Esophagus (tissue), 2 donors: ENCODE measurements around the gene TRDMT1. TPM values are rescaled to one million over a fixed set of nuclear protein-coding genes. Genes with fewer than 3 reads are reported as not detected.

Experiments used
- H3K27ac ChIP-seq, 2 donors: one replicate each; pipeline ENCODE4 v1.5.1; 2013; ENCODE audit warnings: low read depth in 2 of 2, mild to moderate bottlenecking in 2 of 2, inconsistent platforms in 1 of 2, low read length in 1 of 2, moderate library complexity in 1 of 2
- H3K27me3 ChIP-seq, 2 donors: one replicate each; pipeline ENCODE4 v1.6.1; 2013; ENCODE audit warnings: low read length in 2 of 2, control low read depth in 1 of 2, mild to moderate bottlenecking in 1 of 2; ENCODE audit not compliant: insufficient read depth in 2 of 2, control insufficient read depth in 1 of 2
- H3K36me3 ChIP-seq, 2 donors: one replicate each; pipeline ENCODE4 v1.6.1; 2013; ENCODE audit warnings: low read length in 1 of 2; ENCODE audit not compliant: control insufficient read depth in 2 of 2, insufficient read depth in 2 of 2
- H3K4me1 ChIP-seq, 2 donors: one replicate each; pipeline ENCODE4 v1.6.1; 2013; ENCODE audit warnings: low read length in 1 of 2; ENCODE audit not compliant: control insufficient read depth in 2 of 2, insufficient read depth in 2 of 2
- H3K4me3 ChIP-seq, 2 donors: one replicate each; pipeline ENCODE4 v1.5.1; 2013; ENCODE audit warnings: low read length in 2 of 2, mild to moderate bottlenecking in 2 of 2, low read depth in 1 of 2, moderate library complexity in 1 of 2
- H3K9me3 ChIP-seq, 2 donors: one replicate each; pipeline ENCODE4 v1.6.1; 2013; ENCODE audit warnings: mild to moderate bottlenecking in 2 of 2, low read depth in 1 of 2, low read length in 1 of 2, moderate library complexity in 1 of 2; ENCODE audit not compliant: control insufficient read depth in 2 of 2, insufficient read depth in 1 of 2
- WGBS, 2 donors: extraction: QIAGEN DNeasy Blood & Tissue Kit; methylation state at CpG; one replicate each; pipeline ENCODE4 v1.1.7; 2013; 5-methylcytosine and 5-hydroxymethylcytosine counted together
- polyA plus RNA-seq, 2 donors: library from polyadenylated mRNA; stranded (reverse); fragments of 200-250 nt; gene quantifications; one replicate each; pipeline ENCODE4 v1.2.3, GENCODE V29; 2013
- donor health status: healthy with polysubstance abuse.
- donor health status: Bipolar disorder and iron deficiency.

Gene TRDMT1
- polyA plus RNA-seq, 2 donors: 0.81 to 1.2 TPM

DNA sequence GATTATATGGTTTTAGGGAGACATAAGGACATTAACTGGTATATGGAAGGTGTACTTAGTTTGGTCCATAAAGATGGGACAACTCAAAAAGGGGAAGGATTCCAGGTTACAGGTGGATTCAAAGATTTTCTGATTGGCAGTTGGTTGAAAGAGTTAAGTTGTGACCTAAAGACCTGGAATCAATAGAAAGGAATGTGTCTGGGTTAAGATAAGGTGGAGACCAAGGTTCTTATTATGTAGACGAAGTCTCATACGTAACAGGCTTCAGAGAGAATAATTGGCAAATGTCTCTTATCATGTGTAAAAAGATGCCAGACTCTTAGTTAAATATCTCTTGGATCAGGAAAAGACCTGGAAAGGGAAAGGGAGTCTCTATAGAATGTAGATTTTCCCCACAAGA lies 1.0 kb upstream of the TRDMT1 start:
- H3K9me3 ChIP-seq: no peaks in the 10 kb centered on the region
- H3K4me3 ChIP-seq: no peak overlapping the region
- 91 to 97% methylated on average over 2 of the region's 2 CpGs for WGBS, 2 donors
- no peaks in the 10 kb centered on the region for H3K4me1 ChIP-seq
- no peaks in the 10 kb centered on the region for H3K27me3 ChIP-seq
- H3K27ac ChIP-seq: no peak overlapping the region
- no peaks in the 10 kb centered on the region for H3K36me3 ChIP-seq

DNA sequence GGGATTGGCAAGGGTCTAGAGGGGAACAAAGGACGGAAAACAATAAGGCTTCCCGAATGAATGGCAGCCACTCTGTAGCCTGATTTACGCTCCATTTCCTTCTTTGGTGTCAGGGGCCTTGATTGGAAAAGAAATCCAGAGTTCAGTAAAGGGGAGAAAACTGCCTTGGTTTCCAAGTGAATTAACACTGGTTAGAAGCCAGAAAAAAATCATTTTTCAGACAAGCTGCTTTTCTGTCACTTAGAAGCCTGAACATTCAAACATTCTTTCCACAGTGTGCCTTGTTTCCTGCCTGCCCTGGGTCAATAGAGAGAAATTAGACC lies 283 bp upstream of the TRDMT1 start:
- Histone ChIP-seq H3K27ac (peak overlapping the region; percentile 89 to 93), H3K4me1 (no peaks in the 10 kb centered on the region), H3K27me3 (no peaks in the 10 kb centered on the region), H3K4me3 (peak overlapping the region; percentile 76 to 92), H3K9me3 (no peaks in the 10 kb centered on the region), H3K36me3 (no peaks in the 10 kb centered on the region)
- 14% methylated on average over 3 of the region's 3 CpGs for WGBS, 2 donors

DNA sequence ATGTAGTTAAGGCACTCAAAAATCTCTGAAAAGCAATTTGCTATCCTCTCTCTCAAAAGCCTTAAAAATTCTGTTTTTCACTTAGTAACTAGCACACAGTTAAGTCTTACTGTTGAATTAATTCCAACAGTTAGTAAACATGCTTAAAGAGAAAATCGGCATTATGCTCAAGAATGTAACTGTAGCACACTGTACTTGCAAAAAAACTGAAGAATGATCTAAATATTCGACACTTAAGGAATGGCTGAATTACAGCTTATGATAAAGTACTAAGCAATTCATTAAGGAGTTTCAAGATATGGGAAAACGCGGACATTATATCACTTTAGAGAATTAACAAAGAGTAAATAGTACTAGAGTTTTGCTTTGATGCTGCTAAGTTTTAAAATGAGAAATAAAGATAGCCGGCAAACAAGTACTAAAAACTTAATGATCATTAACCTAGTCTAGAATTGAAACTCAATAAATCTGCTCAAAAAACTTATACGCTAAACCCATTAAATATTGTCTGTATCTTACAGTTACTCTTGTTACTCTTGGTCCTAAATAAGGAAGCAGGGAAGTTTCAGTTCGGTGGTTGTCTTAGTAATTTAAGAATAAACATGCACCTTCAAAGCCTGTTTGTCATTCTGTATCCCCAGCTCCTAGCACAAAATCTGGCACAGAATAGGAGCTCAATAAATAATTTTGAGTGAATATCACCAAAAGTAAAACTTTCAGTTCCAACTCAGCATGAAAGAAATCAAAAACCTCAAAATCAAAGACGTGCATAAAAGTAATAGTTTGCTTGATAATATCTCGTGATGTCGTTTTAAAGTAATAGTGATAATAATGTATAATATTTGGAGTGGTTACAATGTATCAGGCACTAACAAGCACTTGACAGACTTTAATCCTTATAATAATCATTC lies 1.2 kb downstream of the TRDMT1 start:
- 19 to 23% methylated on average over 10 of the region's 10 CpGs for WGBS, 2 donors
- Histone ChIP-seq H3K36me3 (no peaks in the 10 kb centered on the region), H3K27ac (peak overlapping the region; percentile 89 to 93), H3K27me3 (no peaks in the 10 kb centered on the region), H3K9me3 (no peaks in the 10 kb centered on the region), H3K4me1 (no peaks in the 10 kb centered on the region), H3K4me3 (peak overlapping the region; percentile 76 to 92)

DNA sequence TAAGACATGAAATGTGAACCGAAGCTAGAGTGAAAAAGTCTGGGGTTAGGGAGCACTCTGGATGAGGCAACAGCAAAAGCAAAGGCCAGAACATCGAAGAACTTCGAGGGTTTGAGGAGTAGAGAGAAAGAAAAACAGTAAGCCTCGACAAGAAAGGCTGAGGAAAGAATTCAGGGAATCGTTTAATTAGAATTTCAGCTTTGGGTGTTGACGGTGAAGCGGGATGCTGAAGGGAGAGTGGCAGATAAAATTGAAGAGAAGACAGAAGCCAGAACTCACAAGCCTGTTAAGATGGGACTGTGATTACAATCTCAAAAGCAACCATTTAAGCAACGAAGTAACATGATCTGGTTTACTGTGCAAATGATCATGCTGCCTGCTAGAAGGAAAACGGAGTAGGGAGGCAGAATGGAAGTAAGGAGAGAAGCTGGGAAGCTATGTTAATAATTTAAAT lies 2.1 kb downstream of the TRDMT1 start:
- 55 to 56% methylated on average over 9 of the region's 9 CpGs for WGBS, 2 donors
- Histone ChIP-seq H3K4me1 (no peaks in the 10 kb centered on the region), H3K27me3 (no peaks in the 10 kb centered on the region), H3K9me3 (no peaks in the 10 kb centered on the region), H3K36me3 (no peaks in the 10 kb centered on the region), H3K27ac (peak overlapping the region in 1 of 2 donors; percentile 58), H3K4me3 (no peak overlapping the region)

DNA sequence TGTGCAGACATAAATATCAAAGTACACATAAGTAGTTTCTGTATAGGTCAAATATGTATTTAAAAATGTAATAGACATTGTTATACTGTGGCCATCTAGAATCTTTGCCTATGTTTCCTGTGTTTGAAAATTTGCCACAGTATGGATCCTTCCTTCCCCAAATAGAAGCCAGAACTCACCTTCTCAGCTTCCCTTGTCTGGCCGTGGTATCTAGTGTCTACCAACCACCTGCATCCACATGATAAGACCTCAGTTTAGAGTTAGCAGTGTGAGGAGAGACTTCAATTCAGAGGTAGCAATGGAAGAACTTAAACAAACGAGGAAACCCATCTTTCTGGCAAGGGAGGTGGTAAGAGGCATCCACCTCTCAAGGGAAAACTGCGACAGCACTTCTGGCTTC lies 4.9 kb downstream of the TRDMT1 start:
- Histone ChIP-seq H3K4me3 (no peak overlapping the region), H3K27ac (no peak overlapping the region), H3K4me1 (no peaks in the 10 kb centered on the region), H3K27me3 (no peaks in the 10 kb centered on the region), H3K36me3 (no peaks in the 10 kb centered on the region), H3K9me3 (no peaks in the 10 kb centered on the region)
- 72 to 74% methylated on average over 3 of the region's 3 CpGs for WGBS, 2 donors

DNA sequence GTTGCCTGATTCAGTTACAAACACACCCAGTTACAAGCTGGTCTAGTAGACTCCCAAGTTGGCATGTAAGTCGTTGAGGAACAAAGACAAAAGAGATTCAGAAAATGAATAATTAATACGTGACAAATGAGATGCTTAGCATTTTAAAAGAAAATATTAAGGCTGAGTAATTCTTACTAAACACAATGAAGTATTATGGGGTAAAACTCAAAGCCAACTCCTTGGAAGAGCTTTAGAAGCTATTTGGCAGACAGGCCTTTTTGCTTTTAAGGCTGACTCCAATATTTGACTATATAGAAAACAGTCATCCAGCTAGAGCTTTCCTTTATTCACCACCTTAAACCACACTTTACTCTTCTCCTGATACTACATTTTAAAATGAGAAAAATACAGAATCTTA lies 5.4 kb downstream of the TRDMT1 start:
- no peak overlapping the region for H3K27ac ChIP-seq
- H3K36me3 ChIP-seq: no peaks in the 10 kb centered on the region
- no peak overlapping the region for H3K4me3 ChIP-seq
- no peaks in the 10 kb centered on the region for H3K9me3 ChIP-seq
- no peaks in the 10 kb centered on the region for H3K4me1 ChIP-seq
- H3K27me3 ChIP-seq: no peaks in the 10 kb centered on the region
- 30 to 43% methylated on average over 2 of the region's 2 CpGs for WGBS, 2 donors

DNA sequence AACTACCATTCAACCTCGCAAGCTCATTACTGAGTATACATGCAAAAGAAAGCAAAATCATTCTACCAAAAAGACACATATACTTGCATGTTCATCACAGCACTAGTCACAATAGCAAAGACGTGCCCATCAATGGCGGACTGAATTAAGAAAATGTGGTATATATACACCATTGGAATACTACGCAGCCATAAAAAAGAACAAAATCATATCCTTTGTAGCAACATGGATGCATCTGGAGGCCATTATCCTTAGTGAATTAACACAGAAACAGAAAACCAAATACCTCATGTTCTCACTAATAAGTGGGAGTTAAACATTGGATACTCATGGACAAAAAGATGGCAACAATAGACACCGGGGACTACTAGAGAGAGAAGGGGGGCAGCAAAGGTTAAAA lies 6.4 kb downstream of the TRDMT1 start:
- Histone ChIP-seq H3K36me3 (no peaks in the 10 kb centered on the region), H3K27ac (no peak overlapping the region), H3K4me1 (no peaks in the 10 kb centered on the region), H3K27me3 (no peaks in the 10 kb centered on the region), H3K4me3 (no peak overlapping the region), H3K9me3 (no peaks in the 10 kb centered on the region)
- 78 to 82% methylated on average over 5 of the region's 5 CpGs for WGBS, 2 donors

DNA sequence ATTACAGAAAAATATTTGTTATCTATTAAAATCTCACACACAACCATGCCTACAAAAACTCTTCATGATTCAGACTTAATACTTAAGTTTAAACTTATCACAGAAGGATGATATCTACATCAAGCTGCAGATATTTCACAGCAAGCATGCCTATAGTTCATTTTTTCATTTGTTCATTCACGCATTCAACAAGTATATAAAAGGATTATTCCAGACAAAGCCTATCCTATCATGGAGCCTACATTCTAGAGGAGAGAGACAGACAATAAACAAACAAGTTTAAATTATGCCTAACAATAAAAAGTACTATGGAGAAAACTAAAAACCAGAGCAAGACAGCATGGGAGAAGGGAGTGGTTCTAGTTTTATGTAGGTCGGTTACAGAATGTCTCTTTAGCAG lies 10.9 kb downstream of the TRDMT1 start:
- H3K27ac ChIP-seq: no peak overlapping the region
- no peaks in the 10 kb centered on the region for H3K27me3 ChIP-seq
- H3K9me3 ChIP-seq: no peaks in the 10 kb centered on the region
- no peak overlapping the region for H3K4me3 ChIP-seq
- no peaks in the 10 kb centered on the region for H3K36me3 ChIP-seq
- WGBS, 2 donors: 89% methylated on average over 2 of the region's 2 CpGs
- no peaks in the 10 kb centered on the region for H3K4me1 ChIP-seq

DNA sequence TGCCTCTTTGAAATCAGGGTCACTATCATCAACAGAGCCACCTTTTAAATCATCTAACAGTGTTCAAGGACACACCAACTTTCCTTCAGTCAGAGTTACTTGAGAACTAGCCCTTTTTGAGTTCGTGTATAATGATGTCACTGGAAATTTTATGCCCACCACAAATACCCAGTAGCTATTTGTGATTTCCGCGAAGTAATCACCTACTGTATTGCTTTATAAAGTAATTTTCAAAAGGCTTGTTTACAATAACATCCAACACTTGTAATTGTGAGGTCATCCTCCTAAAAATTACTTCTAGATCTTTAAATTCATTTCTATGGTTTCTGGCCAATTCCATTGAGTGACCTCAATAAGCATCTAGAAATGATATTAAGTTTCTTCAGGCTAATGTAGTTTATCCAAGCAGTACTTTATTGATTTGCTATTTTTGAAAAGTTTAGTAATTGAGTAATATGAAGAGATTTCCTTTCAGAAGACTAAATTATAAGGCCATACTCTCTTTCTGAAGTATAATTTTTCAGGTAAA lies 12.8 kb downstream of the TRDMT1 start:
- WGBS, 2 donors: 88 to 92% methylated on average over 3 of the region's 3 CpGs
- no peak overlapping the region for H3K27ac ChIP-seq
- H3K27me3 ChIP-seq: no peaks in the 10 kb centered on the region
- H3K4me3 ChIP-seq: no peak overlapping the region
- no peaks in the 10 kb centered on the region for H3K4me1 ChIP-seq
- H3K9me3 ChIP-seq: no peaks in the 10 kb centered on the region
- H3K36me3 ChIP-seq: no peaks in the 10 kb centered on the region

DNA sequence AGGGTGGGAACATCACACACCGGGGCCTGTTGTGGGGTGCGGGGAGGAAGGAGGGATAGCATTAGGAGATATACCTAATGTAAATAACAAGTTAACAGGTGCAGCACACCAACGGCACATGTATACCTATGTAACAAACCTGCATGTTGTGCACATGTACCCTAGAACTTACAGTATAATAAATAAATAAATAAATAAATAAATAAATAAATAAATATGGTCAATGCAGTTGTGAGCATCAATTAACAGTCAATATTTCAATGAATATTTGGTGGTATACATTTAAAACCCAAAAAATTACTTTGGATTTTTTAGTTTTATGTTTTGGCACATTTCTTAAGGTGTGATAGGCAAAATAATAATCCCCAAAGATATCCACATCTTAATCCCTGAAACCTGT lies 15.6 kb downstream of the TRDMT1 start:
- Histone ChIP-seq H3K27ac (no peak overlapping the region), H3K27me3 (no peaks in the 10 kb centered on the region), H3K4me3 (no peak overlapping the region), H3K9me3 (no peaks in the 10 kb centered on the region), H3K4me1 (no peaks in the 10 kb centered on the region), H3K36me3 (no peaks in the 10 kb centered on the region)
- 98 to 99% methylated on average over 3 of the region's 3 CpGs for WGBS, 2 donors
